GM12873 (cell line): ENCODE measurements around the gene FUT3.

Source experiments
- CTCF ChIP-seq: IDR thresholded peaks from 2 replicates; pipeline ENCODE4 v1.5.1; 2012; ENCODE audit warnings: low read depth, mild to moderate bottlenecking, moderate library complexity, low read length, control low read depth; ENCODE audit not compliant: insufficient read depth; ENCODE audit errors: missing control alignments

Gene FUT3

GRCh38 chr19:5829567-5830310 lies 21.5 kb downstream of the FUT3 start:
- TF ChIP-seq CTCF: no peak

GRCh38 chr19:5828661-5829566 lies 22.3 kb downstream of the FUT3 start:
- no peak for TF ChIP-seq CTCF

- no peak for TF ChIP-seq CTCF
Observed at GRCh38 chr19:5827891-5828660, 23.2 kb downstream of the FUT3 start.

GRCh38 chr19:5827342-5827890 lies 23.8 kb downstream of the FUT3 start:
- TF ChIP-seq CTCF: no peak

- no peak for TF ChIP-seq CTCF
Observed at GRCh38 chr19:5826531-5827341, 24.5 kb downstream of the FUT3 start.

- TF ChIP-seq CTCF: no peak
Observed at GRCh38 chr19:5825178-5825577, 26.1 kb downstream of the FUT3 start.
